HG03520 (cell line): ENCODE data around the gene CCR4.
A peak's percentile ranks its signal among the peaks of the same experiment; 100 is the strongest.
"Not testable (repeated sequence)": the region's sequence is repeated elsewhere in the genome, so short reads cannot be mapped to it uniquely, and the experiment has no call there.

Source experiments
- ATAC-seq: cut with Tn5 transposase; IDR thresholded peaks from one replicate; pipeline ENCODE4 v1.9.1; 2021; ENCODE audit warnings: mild to moderate bottlenecking, moderate library complexity; ENCODE audit not compliant: unreplicated experiment

The CCR4 gene

GRCh38 chr3:32951410-32951811 lies at the start of gene CCR4:
CCR4 (plus strand) TSS chr3:32951644; CDS start chr3:32953423, 1,779 bp downstream.
- no peak for ATAC-seq

DNA sequence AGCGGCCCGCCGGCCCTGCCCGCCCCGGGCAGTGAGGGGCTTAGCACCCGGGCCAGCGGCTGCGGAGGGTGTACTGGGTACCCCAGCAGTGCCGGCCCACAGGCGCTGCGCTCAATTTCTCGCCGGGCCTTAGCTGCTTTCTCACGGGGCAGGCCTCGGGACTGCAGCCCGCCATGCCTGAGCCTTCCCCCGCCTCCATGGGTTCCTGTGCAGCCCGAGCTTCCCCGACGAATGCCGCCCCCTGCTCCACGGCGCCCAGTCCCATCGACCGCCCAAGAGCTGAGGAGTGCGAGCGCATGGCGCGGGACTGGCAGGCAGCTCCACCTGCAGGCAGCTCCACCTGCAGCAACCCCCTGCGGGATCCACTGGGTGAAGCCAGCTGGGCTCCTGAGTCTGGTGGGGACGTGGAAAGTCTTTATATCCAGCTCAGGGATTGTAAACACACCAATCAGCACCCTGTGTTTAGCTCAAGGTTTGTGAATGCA lies 48.5 kb upstream of the CCR4 start:
- ATAC-seq, result peak; percentile 65

DNA sequence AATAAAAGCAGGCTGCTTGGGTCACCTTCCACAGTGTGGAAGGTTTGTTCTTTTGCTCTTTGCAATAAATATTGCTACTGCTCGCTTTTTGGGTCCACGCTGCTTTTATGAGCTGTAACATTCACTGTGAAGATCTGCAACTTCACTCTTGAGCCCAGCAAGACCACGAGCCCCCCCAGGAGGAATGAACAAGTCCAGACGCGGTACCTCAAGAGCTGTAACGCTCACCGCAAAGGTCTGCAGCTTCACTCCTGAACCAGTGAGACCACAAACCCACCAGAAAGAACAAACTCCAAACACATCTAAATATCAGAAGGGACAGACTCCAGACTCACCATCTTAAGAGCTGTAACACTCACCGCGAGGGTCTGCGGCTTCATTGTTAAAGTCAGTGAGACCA lies 47.5 kb upstream of the CCR4 start:
- ATAC-seq, result no peak

GRCh38 chr3:32909999-32910398 lies 41.4 kb upstream of the CCR4 start:
- no peak for ATAC-seq

DNA sequence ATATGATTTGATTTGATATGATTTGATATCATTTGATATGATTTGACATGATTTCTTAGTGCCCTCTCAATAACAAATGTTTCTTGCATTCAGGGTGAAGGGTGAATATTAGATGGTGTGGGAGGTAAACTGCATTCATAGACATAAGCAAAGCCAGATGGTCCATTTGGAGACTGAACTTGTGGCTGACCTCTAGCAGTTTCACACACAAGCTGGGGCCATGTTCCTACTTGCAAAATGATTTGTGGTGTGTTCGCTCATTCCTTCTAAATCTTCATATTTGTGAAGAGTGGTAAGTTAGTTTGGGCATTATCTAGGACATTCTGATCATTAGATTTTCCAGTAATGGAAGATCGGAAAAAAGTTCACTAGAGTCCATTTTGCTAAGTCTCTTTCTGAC lies 40.5 kb upstream of the CCR4 start:
- ATAC-seq, result no peak

- ATAC-seq, result no peak
These were observed 39.4 kb upstream of the CCR4 start for GRCh38 chr3:32912046-32912445.

- ATAC-seq, result no peak
These were observed 37.5 kb upstream of the CCR4 start for GRCh38 chr3:32913790-32914446.

DNA sequence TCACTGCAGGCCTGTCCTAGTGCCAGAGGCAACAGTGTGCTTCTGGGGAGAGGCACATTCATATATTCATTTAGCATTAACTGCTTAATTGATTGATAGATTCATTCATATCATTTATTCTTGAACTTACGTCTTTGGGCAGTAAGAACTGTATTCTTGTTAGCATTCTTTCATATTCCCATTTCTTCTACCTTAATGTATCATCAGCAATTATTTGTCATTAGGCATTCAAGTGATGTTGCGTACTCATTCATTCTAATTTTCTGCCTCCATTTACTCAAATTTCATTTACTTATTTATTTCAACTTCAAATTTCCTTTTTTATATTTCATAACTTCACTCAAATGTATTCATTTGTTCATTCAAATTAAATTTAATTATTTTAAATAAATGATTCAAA lies 31.5 kb upstream of the CCR4 start:
- ATAC-seq, result no peak

- no peak for ATAC-seq
These were observed 29.4 kb upstream of the CCR4 start for GRCh38 chr3:32922078-32922477.

- no peak for ATAC-seq
These were observed 21.3 kb upstream of the CCR4 start for GRCh38 chr3:32930161-32930560.

- ATAC-seq, result not testable (repeated sequence)
These were observed 20.2 kb upstream of the CCR4 start for GRCh38 chr3:32931273-32931672.

DNA sequence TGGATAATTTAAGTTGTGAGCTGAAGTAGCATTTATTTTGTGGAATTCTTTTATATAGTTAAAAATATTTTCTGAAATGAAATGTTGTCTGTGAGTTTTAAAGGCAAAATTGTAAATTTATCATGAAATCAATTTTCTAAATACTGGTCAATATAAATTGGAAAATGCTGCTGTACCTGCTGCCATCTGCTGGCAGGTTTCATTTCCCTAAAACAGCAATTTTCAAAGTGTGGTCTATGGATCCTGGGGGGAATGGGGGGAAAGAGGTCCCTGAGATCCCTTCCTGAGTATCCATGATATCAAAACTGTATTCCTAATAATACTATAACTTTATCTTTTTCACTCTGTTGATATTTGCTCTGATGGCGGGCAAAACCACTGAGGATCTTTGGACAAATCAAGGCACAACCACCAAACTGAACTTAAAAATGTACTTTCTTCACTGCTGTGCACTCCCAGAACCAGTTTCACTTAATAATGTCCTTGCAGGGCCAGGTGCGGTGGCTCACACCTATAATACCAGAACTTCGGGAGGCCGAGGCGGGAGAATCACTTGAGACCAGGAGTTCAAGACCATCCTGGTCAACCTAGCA lies 17.2 kb upstream of the CCR4 start:
- ATAC-seq, result no peak

DNA sequence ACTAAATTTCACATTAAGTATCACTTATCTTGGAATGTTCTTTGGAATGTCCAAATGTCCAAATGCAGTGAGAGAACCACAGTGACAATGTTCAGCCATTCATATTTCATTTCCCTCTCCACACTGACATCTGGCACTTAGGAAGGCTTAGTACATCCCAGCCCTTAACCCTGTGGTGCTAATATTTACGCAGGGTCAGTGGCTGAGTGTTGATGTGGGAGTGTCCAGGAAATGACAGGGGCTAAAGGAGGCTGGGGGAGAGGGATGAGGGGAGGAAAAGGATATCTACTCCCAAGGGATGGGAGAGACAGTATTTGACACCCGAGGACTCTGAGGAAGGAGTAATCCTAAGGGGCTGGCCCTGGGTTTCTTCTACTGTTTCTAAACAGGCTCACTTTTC lies 14.1 kb upstream of the CCR4 start:
- ATAC-seq, result no peak

DNA sequence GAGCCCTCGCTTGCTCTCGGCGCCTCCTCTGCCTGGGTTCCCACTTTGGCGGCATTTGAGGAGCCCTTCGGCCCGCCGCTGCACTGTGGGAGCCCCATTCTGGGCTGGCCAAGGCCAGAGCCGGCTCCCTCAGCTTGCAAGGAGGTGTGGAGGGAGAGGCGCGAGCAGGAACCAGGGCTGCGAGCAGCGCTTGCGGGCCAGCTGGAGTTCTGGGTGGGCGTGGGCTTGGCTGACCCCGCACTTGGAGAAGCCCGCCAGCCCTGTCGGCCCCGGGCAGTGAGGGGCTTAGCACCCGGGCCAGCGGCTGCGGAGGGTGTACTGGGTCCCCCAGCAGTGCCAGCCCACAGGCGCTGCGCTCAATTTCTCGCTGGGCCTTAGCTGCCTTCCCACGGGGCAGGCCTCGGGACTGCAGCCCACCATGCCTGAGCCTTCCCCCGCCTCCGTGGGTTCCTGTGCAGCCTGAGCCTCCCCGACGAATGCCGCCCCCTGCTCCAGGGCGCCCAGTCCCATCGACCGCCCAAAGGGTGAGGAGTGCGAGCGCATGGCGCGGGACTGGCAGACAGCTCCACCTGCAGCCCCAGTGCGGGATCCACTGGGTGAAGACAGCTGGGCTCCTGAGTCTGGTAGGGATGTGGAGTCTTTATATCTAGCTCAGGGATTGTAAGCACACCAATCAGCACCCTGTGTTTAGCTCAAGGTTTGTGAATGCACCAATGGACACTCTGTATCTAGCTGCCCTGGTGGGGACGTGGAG lies 11.7 kb upstream of the CCR4 start:
- not testable (repeated sequence) for ATAC-seq

- ATAC-seq, result no peak
These were observed 10.7 kb upstream of the CCR4 start for GRCh38 chr3:32940726-32941125.

- no peak for ATAC-seq
These were observed 6.3 kb upstream of the CCR4 start for GRCh38 chr3:32945136-32945535.

- ATAC-seq, result not testable (repeated sequence)
These were observed 5.8 kb upstream of the CCR4 start for GRCh38 chr3:32945598-32945997.

DNA sequence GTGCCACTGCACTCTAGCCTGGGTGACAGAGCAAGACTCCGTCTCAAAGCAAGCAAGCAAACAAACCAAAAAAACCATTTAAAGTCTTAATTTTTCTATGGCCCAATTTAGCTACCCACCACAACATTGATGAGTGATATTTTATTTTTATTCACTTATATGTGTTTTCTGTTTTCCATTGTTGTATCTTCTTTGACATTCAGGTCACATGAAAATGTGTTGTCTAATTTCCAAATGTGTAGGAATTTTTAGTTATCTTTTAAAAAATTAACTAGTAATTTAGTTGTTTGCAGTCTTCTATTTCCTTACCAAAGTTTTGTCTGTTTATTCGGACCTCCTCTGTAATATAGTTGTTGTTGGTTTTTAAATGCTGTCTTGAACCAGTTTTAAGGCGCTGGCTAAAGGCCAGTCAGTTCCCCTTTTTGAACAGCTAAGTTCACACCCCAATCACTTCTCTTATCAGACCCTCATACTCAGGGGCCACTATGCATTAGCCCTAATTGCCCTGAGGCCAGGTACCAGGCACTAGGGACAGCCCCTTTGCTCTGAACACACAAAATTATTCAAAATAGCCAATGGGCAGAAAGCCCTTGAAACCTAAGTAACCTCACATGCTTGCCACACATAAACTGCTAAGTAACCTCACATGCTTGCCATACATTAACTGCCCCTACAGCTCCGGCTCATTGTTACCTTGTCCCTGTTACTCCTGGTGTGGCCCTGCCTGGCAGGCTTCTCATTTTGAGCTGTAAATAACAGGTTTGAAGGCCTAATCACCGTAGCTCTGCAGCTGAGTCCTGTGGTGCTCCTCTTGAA lies 4.3 kb upstream of the CCR4 start:
- ATAC-seq, result peak; percentile 18

DNA sequence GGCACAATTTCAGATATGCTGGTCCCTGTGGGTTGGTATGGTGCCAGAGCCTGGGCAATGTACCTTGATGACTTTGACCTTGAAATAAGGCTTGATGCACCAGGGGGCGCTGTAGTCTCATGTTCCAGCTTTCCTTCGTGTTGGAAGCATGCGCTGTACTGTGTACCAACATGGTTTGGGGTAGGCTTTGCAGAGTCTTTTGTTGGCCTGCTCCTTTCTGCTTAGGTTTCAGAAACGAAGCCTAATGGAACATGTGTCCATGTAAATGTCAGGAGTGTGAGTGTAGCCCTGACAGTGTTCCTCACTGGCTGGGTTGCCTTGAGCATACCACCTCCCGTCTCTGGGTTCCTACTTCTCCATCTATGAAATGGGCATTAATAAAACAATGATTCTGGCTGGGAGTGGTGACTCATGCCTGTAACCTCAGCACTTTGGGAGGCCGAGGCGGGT lies 3.6 kb upstream of the CCR4 start:
- peak; percentile 86 for ATAC-seq

- no peak for ATAC-seq
These were observed 2.6 kb upstream of the CCR4 start for GRCh38 chr3:32948625-32949445.
